ENCODE data around the gene AAGAB.
"Not testable (repeated sequence)": the region's sequence is repeated elsewhere in the genome, so short reads cannot be mapped to it uniquely, and the experiment has no call there.

The AAGAB gene

GRCh38 chr15:67168694-67169093 is 85.8 kb downstream of the AAGAB start:
- FAIRE-seq = no peak

- no peak for FAIRE-seq
Observed at GRCh38 chr15:67167091-67167490, 87.4 kb downstream of the AAGAB start.

- no peak for FAIRE-seq
Observed at GRCh38 chr15:67166280-67167009, 88.0 kb downstream of the AAGAB start.

- no peak for FAIRE-seq
Observed at GRCh38 chr15:67165254-67166253, 88.9 kb downstream of the AAGAB start.

- no peak for FAIRE-seq
Observed at GRCh38 chr15:67164811-67165253, 89.6 kb downstream of the AAGAB start.

- no peak for FAIRE-seq
Observed at GRCh38 chr15:67164401-67164791, 90.1 kb downstream of the AAGAB start.

- FAIRE-seq = no peak
Observed at GRCh38 chr15:67163180-67163579, 91.3 kb downstream of the AAGAB start.

GRCh38 chr15:67161881-67162280 is 92.6 kb downstream of the AAGAB start:
- no peak for FAIRE-seq

GRCh38 chr15:67161412-67161811 is 93.0 kb downstream of the AAGAB start:
- no peak for FAIRE-seq

- no peak for FAIRE-seq
Observed at GRCh38 chr15:67158367-67158766, 96.1 kb downstream of the AAGAB start.

GRCh38 chr15:67157521-67158252 is 96.8 kb downstream of the AAGAB start:
- FAIRE-seq = no peak

GRCh38 chr15:67156834-67157233 is 97.6 kb downstream of the AAGAB start:
- FAIRE-seq = no peak

- FAIRE-seq = no peak
Observed at GRCh38 chr15:67156426-67156825, 98.0 kb downstream of the AAGAB start.

- FAIRE-seq = no peak
Observed at GRCh38 chr15:67154249-67154648, 100.2 kb downstream of the AAGAB start.

GRCh38 chr15:67153044-67153443 is 101.4 kb downstream of the AAGAB start:
- not testable (repeated sequence) for FAIRE-seq

- no peak for FAIRE-seq
Observed at GRCh38 chr15:67152429-67152828, 102.0 kb downstream of the AAGAB start.

Data from colon (tissue), 2 donors.